ENCODE data around the gene OR5B21. TPM values are rescaled to one million over a fixed set of nuclear protein-coding genes. Genes with fewer than 3 reads are reported as not detected.

The OR5B21 gene
- polyA plus RNA-seq (2013), result not detected in 2 replicates

- Histone ChIP-seq H4K12ac (ENCODE audit: low read depth, low read length) (no peak within 1 kb of the TSS), H3K4ac (ENCODE audit: low read depth, low read length) (no peak within 1 kb of the TSS), H2AFZ (ENCODE audit: insufficient read depth, low read length, poor library complexity) (no peak within 1 kb of the TSS), H2AK5ac (ENCODE audit: low read length) (no peak within 1 kb of the TSS), H3K79me1 (ENCODE audit: low read length) (no peaks in the 10 kb centered on the region), H3K27ac (ENCODE audit: low read depth, low read length) (no peak within 1 kb of the TSS), H3K36me3 (ENCODE audit: control insufficient read depth in 1 of 2, insufficient read depth in 2 of 2, low read length in 2 of 2) (no peaks in the 10 kb centered on the region), H4K8ac (ENCODE audit: low read depth, low read length) (no peak within 1 kb of the TSS), H3K14ac (ENCODE audit: low read length) (no peak within 1 kb of the TSS), H3K9ac (ENCODE audit: low read length) (no peak within 1 kb of the TSS), H3K23ac (ENCODE audit: low read length) (peak within 1 kb of the TSS; percentile 62), H3K18ac (ENCODE audit: low read length) (no peak within 1 kb of the TSS), H3K27me3 (ENCODE audit: insufficient read depth, low read length) (no peaks in the 10 kb centered on the region), H2BK120ac (ENCODE audit: insufficient read depth, low read length, poor library complexity) (no peak within 1 kb of the TSS), H3K4me2 (ENCODE audit: low read length) (no peak within 1 kb of the TSS), H4K91ac (ENCODE audit: low read depth, low read length) (no peak within 1 kb of the TSS), H3K9me3 (ENCODE audit: insufficient read depth, low read depth, low read length) (no peaks in the 10 kb centered on the region), H2BK12ac (ENCODE audit: low read length) (no peak within 1 kb of the TSS), H2BK5ac (ENCODE audit: low read depth, low read length, poor library complexity) (no peak within 1 kb of the TSS), H3K4me3 (ENCODE audit: low read depth, low read length) (no peak within 1 kb of the TSS), H3K79me2 (ENCODE audit: control insufficient read depth, insufficient read depth, low read length, poor library complexity) (no peaks in the 10 kb centered on the region), H3K4me1 (ENCODE audit: control insufficient read depth in 1 of 2, insufficient read depth in 2 of 2, low read length in 2 of 2) (no peaks in the 10 kb centered on the region)
- WGBS (ENCODE audit: extremely low coverage, insufficient coverage, insufficient read length), result no CpG with 5 or more reads among the region's 1 CpG
- no peak for DNase-seq
Observed at GRCh38 chr11:58508005-58508404, at the start of gene OR5B21. TSS of gene OR5B21 (minus strand) at chr11:58508105. CDS start at chr11:58508105, 0 bp downstream.

GRCh38 chr11:58549644-58550043 is 41.7 kb upstream of the OR5B21 start:
- Histone ChIP-seq H3K9me3 (ENCODE audit: insufficient read depth, low read depth, low read length) (no peaks in the 10 kb centered on the region), H3K36me3 (ENCODE audit: control insufficient read depth in 1 of 2, insufficient read depth in 2 of 2, low read length in 2 of 2) (no peaks in the 10 kb centered on the region), H3K79me2 (ENCODE audit: control insufficient read depth, insufficient read depth, low read length, poor library complexity) (no peaks in the 10 kb centered on the region), H3K4me1 (ENCODE audit: control insufficient read depth in 1 of 2, insufficient read depth in 2 of 2, low read length in 2 of 2) (no peaks in the 10 kb centered on the region), H3K79me1 (ENCODE audit: low read length) (no peaks in the 10 kb centered on the region), H3K18ac (ENCODE audit: low read length) (no peak overlapping the region), H2BK12ac (ENCODE audit: low read length) (no peak overlapping the region), H4K8ac (ENCODE audit: low read depth, low read length) (no peak overlapping the region), H3K14ac (ENCODE audit: low read length) (no peak overlapping the region), H4K91ac (ENCODE audit: low read depth, low read length) (no peak overlapping the region), H2BK5ac (ENCODE audit: low read depth, low read length, poor library complexity) (no peak overlapping the region), H3K23ac (ENCODE audit: low read length) (no peak overlapping the region), H3K4ac (ENCODE audit: low read depth, low read length) (no peak overlapping the region), H2BK120ac (ENCODE audit: insufficient read depth, low read length, poor library complexity) (no peak overlapping the region), H3K27ac (ENCODE audit: low read depth, low read length) (no peak overlapping the region), H4K12ac (ENCODE audit: low read depth, low read length) (no peak overlapping the region), H2AFZ (ENCODE audit: insufficient read depth, low read length, poor library complexity) (no peak overlapping the region), H3K4me3 (ENCODE audit: low read depth, low read length) (no peak overlapping the region), H3K27me3 (ENCODE audit: insufficient read depth, low read length) (no peaks in the 10 kb centered on the region), H3K9ac (ENCODE audit: low read length) (no peak overlapping the region), H2AK5ac (ENCODE audit: low read length) (no peak overlapping the region), H3K4me2 (ENCODE audit: low read length) (no peak overlapping the region)
- no CpG with 5 or more reads among the region's 7 CpGs for WGBS (ENCODE audit: extremely low coverage, insufficient coverage, insufficient read length)
- DNase-seq, result no peak

GRCh38 chr11:58546841-58547240 is 38.9 kb upstream of the OR5B21 start:
- H2BK120ac ChIP-seq (ENCODE audit: insufficient read depth, low read length, poor library complexity), result no peak overlapping the region
- no peak overlapping the region for H3K27ac ChIP-seq (ENCODE audit: low read depth, low read length)
- no peaks in the 10 kb centered on the region for H3K27me3 ChIP-seq (ENCODE audit: insufficient read depth, low read length)
- no peaks in the 10 kb centered on the region for H3K4me1 ChIP-seq (ENCODE audit: control insufficient read depth in 1 of 2, insufficient read depth in 2 of 2, low read length in 2 of 2)
- H3K4me2 ChIP-seq (ENCODE audit: low read length), result no peak overlapping the region
- H3K79me2 ChIP-seq (ENCODE audit: control insufficient read depth, insufficient read depth, low read length, poor library complexity), result no peaks in the 10 kb centered on the region
- H3K79me1 ChIP-seq (ENCODE audit: low read length), result no peaks in the 10 kb centered on the region
- H4K8ac ChIP-seq (ENCODE audit: low read depth, low read length), result no peak overlapping the region
- no CpG with 5 or more reads among the region's 1 CpG for WGBS (ENCODE audit: extremely low coverage, insufficient coverage, insufficient read length)
- no peaks in the 10 kb centered on the region for H3K36me3 ChIP-seq (ENCODE audit: control insufficient read depth in 1 of 2, insufficient read depth in 2 of 2, low read length in 2 of 2)
- H3K18ac ChIP-seq (ENCODE audit: low read length), result no peak overlapping the region
- H4K91ac ChIP-seq (ENCODE audit: low read depth, low read length), result no peak overlapping the region
- DNase-seq, result no peak
- H3K23ac ChIP-seq (ENCODE audit: low read length), result no peak overlapping the region
- no peak overlapping the region for H3K4ac ChIP-seq (ENCODE audit: low read depth, low read length)
- H2AFZ ChIP-seq (ENCODE audit: insufficient read depth, low read length, poor library complexity), result no peak overlapping the region
- no peak overlapping the region for H3K14ac ChIP-seq (ENCODE audit: low read length)
- no peak overlapping the region for H3K9ac ChIP-seq (ENCODE audit: low read length)
- no peak overlapping the region for H3K4me3 ChIP-seq (ENCODE audit: low read depth, low read length)
- H4K12ac ChIP-seq (ENCODE audit: low read depth, low read length), result no peak overlapping the region
- no peaks in the 10 kb centered on the region for H3K9me3 ChIP-seq (ENCODE audit: insufficient read depth, low read depth, low read length)
- no peak overlapping the region for H2BK12ac ChIP-seq (ENCODE audit: low read length)
- no peak overlapping the region for H2BK5ac ChIP-seq (ENCODE audit: low read depth, low read length, poor library complexity)
- no peak overlapping the region for H2AK5ac ChIP-seq (ENCODE audit: low read length)

- Histone ChIP-seq H2BK5ac (ENCODE audit: low read depth, low read length, poor library complexity) (no peak overlapping the region), H3K9ac (ENCODE audit: low read length) (no peak overlapping the region), H3K18ac (ENCODE audit: low read length) (no peak overlapping the region), H3K4me1 (ENCODE audit: control insufficient read depth in 1 of 2, insufficient read depth in 2 of 2, low read length in 2 of 2) (no peaks in the 10 kb centered on the region), H3K14ac (ENCODE audit: low read length) (no peak overlapping the region), H3K79me2 (ENCODE audit: control insufficient read depth, insufficient read depth, low read length, poor library complexity) (no peaks in the 10 kb centered on the region), H3K4ac (ENCODE audit: low read depth, low read length) (no peak overlapping the region), H4K91ac (ENCODE audit: low read depth, low read length) (no peak overlapping the region), H3K79me1 (ENCODE audit: low read length) (no peaks in the 10 kb centered on the region), H3K23ac (ENCODE audit: low read length) (no peak overlapping the region), H3K4me2 (ENCODE audit: low read length) (no peak overlapping the region), H3K36me3 (ENCODE audit: control insufficient read depth in 1 of 2, insufficient read depth in 2 of 2, low read length in 2 of 2) (peaks cover 0 to 7% of the 10 kb centered on the region in 2 experiments), H3K4me3 (ENCODE audit: low read depth, low read length) (no peak overlapping the region), H2BK12ac (ENCODE audit: low read length) (no peak overlapping the region), H2BK120ac (ENCODE audit: insufficient read depth, low read length, poor library complexity) (no peak overlapping the region), H3K27me3 (ENCODE audit: insufficient read depth, low read length) (no peaks in the 10 kb centered on the region), H3K9me3 (ENCODE audit: insufficient read depth, low read depth, low read length) (peaks cover 7% of the 10 kb centered on the region), H2AK5ac (ENCODE audit: low read length) (no peak overlapping the region), H3K27ac (ENCODE audit: low read depth, low read length) (no peak overlapping the region), H4K12ac (ENCODE audit: low read depth, low read length) (no peak overlapping the region), H2AFZ (ENCODE audit: insufficient read depth, low read length, poor library complexity) (no peak overlapping the region), H4K8ac (ENCODE audit: low read depth, low read length) (no peak overlapping the region)
- DNase-seq, result no peak
- WGBS (ENCODE audit: extremely low coverage, insufficient coverage, insufficient read length), result no CpG with 5 or more reads among the region's 25 CpGs
Observed at GRCh38 chr11:58531865-58532341, 24.0 kb upstream of the OR5B21 start.

All from trophoblast cell (in vitro differentiated cells and primary cell).